IMR-90 (cell line): ENCODE data around the gene PXYLP1. TPM values are rescaled to one million over a fixed set of nuclear protein-coding genes. Genes with fewer than 3 reads are reported as not detected.

ENCODE experiments used
- ATAC-seq: fragments of 200-7000 bp; cut with Tn5 transposase; 2 replicates; pipeline ENCODE4 v1.9.1; 2020; ENCODE audit warnings: low read depth, mild to moderate bottlenecking, moderate library complexity
- BruUV-seq: library from RNA; stranded (reverse); fragments of 400-500 nt; replicated peaks from 2 replicates; lab custom pipeline; 2021; lab: Mats Ljungman, UMichigan
- CTCF ChIA-PET: fragments of 300-600 bp; formaldehyde crosslinking; extraction: SDS; loops from one replicate; lab custom pipeline; 2021; ENCODE audit warnings: antibody characterized with exemption; lab: Yijun Ruan, JAX
- POLR2A ChIA-PET: fragments of 300-600 bp; sonication (Branson Sonifier 250); formaldehyde crosslinking; loops from one replicate; lab custom pipeline; 2022; ENCODE audit warnings: antibody characterized with exemption; ENCODE audit not compliant: unreplicated experiment; lab: Charles Lee
- DNase-seq: peaks from one replicate; pipeline ENCODE4 v3.0.0; 2013
- H2AFZ ChIP-seq: replicated peaks from 2 replicates; pipeline ENCODE3; 2013; ENCODE audit warnings: low read length, mild to moderate bottlenecking; ENCODE audit not compliant: poor library complexity
- H2AK5ac ChIP-seq: 2 replicates; pipeline ENCODE4 v1.6.1; 2013; ENCODE audit warnings: low read depth, low read length, inconsistent platforms
- H2AK9ac ChIP-seq: replicated peaks from 2 replicates; pipeline ENCODE3; 2013; ENCODE audit warnings: mild to moderate bottlenecking, low read depth, low read length, moderate library complexity; ENCODE audit not compliant: poor library complexity
- H2BK120ac ChIP-seq: 2 replicates; pipeline ENCODE4 v1.6.1; 2013; ENCODE audit warnings: low read depth, low read length, inconsistent platforms
- H2BK15ac ChIP-seq: 3 replicates; pipeline ENCODE4 v1.6.1; 2013; ENCODE audit warnings: low read depth, low read length, inconsistent platforms
- H2BK20ac ChIP-seq: 2 replicates; pipeline ENCODE4 v1.6.1; 2013; ENCODE audit warnings: low read depth, mild to moderate bottlenecking, inconsistent platforms, low read length, moderate library complexity
- H2BK5ac ChIP-seq: 2 replicates; pipeline ENCODE4 v1.6.1; 2013; ENCODE audit warnings: mild to moderate bottlenecking, low read depth, low read length, inconsistent platforms; ENCODE audit not compliant: poor library complexity, severe bottlenecking
- H3K14ac ChIP-seq: replicated peaks from 2 replicates; pipeline ENCODE4 v1.6.1; 2013; ENCODE audit warnings: low read depth, low read length, inconsistent platforms
- H3K18ac ChIP-seq: 2 replicates; pipeline ENCODE4 v1.6.1; 2013; ENCODE audit warnings: low read depth, low read length, control low read depth
- H3K23ac ChIP-seq: 2 replicates; pipeline ENCODE4 v1.6.1; 2013; ENCODE audit warnings: low read depth, low read length, inconsistent platforms
- H3K27ac ChIP-seq: 2 replicates; pipeline ENCODE4 v1.5.1; 2013; ENCODE audit warnings: mild to moderate bottlenecking, control low read depth, low read length; ENCODE audit not compliant: insufficient read depth
- H3K27me3 ChIP-seq: 2 replicates; pipeline ENCODE4 v1.6.1; 2013; ENCODE audit warnings: low read length; ENCODE audit not compliant: control insufficient read depth, insufficient read depth
- H3K36me3 ChIP-seq: 2 replicates; pipeline ENCODE4 v1.6.1; 2013; ENCODE audit warnings: low read length, mixed read lengths; ENCODE audit not compliant: control insufficient read depth, insufficient read depth
- H3K4ac ChIP-seq: 2 replicates; pipeline ENCODE4 v1.6.1; 2013; ENCODE audit warnings: low read depth, low read length, inconsistent platforms
- H3K4me1 ChIP-seq: 2 replicates; pipeline ENCODE4 v1.6.1; 2013; ENCODE audit warnings: low read length, mixed read lengths; ENCODE audit not compliant: control insufficient read depth, insufficient read depth
- H3K4me2 ChIP-seq: 2 replicates; pipeline ENCODE4 v1.6.1; 2013; ENCODE audit warnings: low read depth, mild to moderate bottlenecking, control low read depth, low read length, moderate library complexity
- H3K4me3 ChIP-seq: 2 replicates; pipeline ENCODE4 v1.5.1; 2013; ENCODE audit warnings: low read depth, mild to moderate bottlenecking, control low read depth, low read length, moderate library complexity; ENCODE audit not compliant: insufficient read depth
- H3K56ac ChIP-seq: 2 replicates; pipeline ENCODE4 v1.6.1; 2013; ENCODE audit warnings: low read length, inconsistent platforms; ENCODE audit not compliant: insufficient read depth; ENCODE audit errors: extremely low read depth
- H3K79me1 ChIP-seq, 2 experiments: 2 replicates each; pipeline ENCODE4 v1.6.1; 2013; ENCODE audit warnings: low read length in 2 of 2, inconsistent platforms in 1 of 2, low read depth in 1 of 2
- H3K9ac ChIP-seq: 2 replicates; pipeline ENCODE4 v1.6.1; 2013; ENCODE audit warnings: low read depth, low read length, control low read depth
- H3K9me1 ChIP-seq: 2 replicates; pipeline ENCODE4 v1.6.1; 2013; ENCODE audit warnings: low read length, inconsistent platforms; ENCODE audit not compliant: insufficient read depth
- H3K9me3 ChIP-seq: 2 replicates; pipeline ENCODE4 v1.6.1; 2013; ENCODE audit warnings: low read length; ENCODE audit not compliant: control insufficient read depth, insufficient read depth
- H4K20me1 ChIP-seq: 2 replicates; pipeline ENCODE4 v1.6.1; 2013; ENCODE audit warnings: low read length, inconsistent platforms; ENCODE audit not compliant: insufficient read depth
- H4K5ac ChIP-seq: 2 replicates; pipeline ENCODE4 v1.6.1; 2013; ENCODE audit warnings: mild to moderate bottlenecking, low read depth, low read length, control low read depth
- H4K8ac ChIP-seq, 2 experiments: 2 replicates each; pipeline ENCODE4 v1.6.1; 2013; ENCODE audit warnings: low read depth in 2 of 2, low read length in 2 of 2, control low read depth in 1 of 2, inconsistent platforms in 1 of 2
- H4K91ac ChIP-seq: 2 replicates; pipeline ENCODE4 v1.6.1; 2013; ENCODE audit warnings: low read depth, low read length, inconsistent platforms; ENCODE audit not compliant: insufficient read depth
- CEBPB ChIP-seq: IDR thresholded peaks from 2 replicates; pipeline ENCODE4 v1.6.1; 2012; ENCODE audit warnings: low read depth, low read length, improper control_type of control experiment
- RCOR1 ChIP-seq: IDR thresholded peaks from 2 replicates; pipeline ENCODE4 v1.6.1; 2012; ENCODE audit warnings: mild to moderate bottlenecking, low read length, improper control_type of control experiment; ENCODE audit not compliant: insufficient replicate concordance
- WGBS, 2 experiments: methylation state at CpG; one replicate each; pipeline versions ENCODE4 v1.1.5 to v1.1.7; 2013; ENCODE audit warnings: missing lambda C conversion rate in 2 of 2; ENCODE audit not compliant: insufficient read length in 1 of 2; ENCODE audit errors: extremely low coverage in 2 of 2; 5-methylcytosine and 5-hydroxymethylcytosine counted together
- dilution Hi-C: fragments of 300-500 bp; cut with HindIII; formaldehyde crosslinking; loops from one replicate; pipeline ENCODE4 v1.14.3; 2018; ENCODE audit warnings: low sequenced_read_pairs; ENCODE audit not compliant: unreplicated experiment
- in situ Hi-C: fragments of 300-500 bp; cut with MboI; formaldehyde crosslinking; loops from 3 replicates; pipeline ENCODE4 v1.14.3; 2019; ENCODE audit warnings: low sequenced_read_pairs, inconsistent platforms, mixed read lengths
- intact Hi-C: fragments of 100-400 bp; cut with micrococcal nuclease; formaldehyde crosslinking; loops from 2 replicates; pipeline ENCODE4 v1.10.0; 2022
- polyA plus RNA-seq, 3 experiments: library from polyadenylated mRNA; depleted of rRNA; stranded (reverse); fragments of >200 nt; gene quantifications; 2 replicates each; pipeline ENCODE4 v1.2.3, GENCODE V29; 2012; ENCODE audit warnings: low replicate concordance in 1 of 3
- total RNA-seq: library from RNA; depleted of rRNA; stranded (reverse); fragments of >200 nt; gene quantifications from 2 replicates; pipeline ENCODE4 v1.2.3, GENCODE V29; 2012

PXYLP1 gene
- total and polyA plus RNA-seq, 2 of the 4 experiments (the other 2 are of a cell fraction): 11.7 to 15.6 TPM

GRCh38 chr3:141278196-141279076 is 46.8 kb downstream of the PXYLP1 start:
- Histone ChIP-seq H3K9me3 (no peaks in the 10 kb centered on the region), H4K20me1 (no peaks in the 10 kb centered on the region), H3K4me2 (no peak overlapping the region), H3K79me1 (no peaks in the 10 kb centered on the region; a peak in 1 of 4 replicates), H4K5ac (no peak overlapping the region), H2BK120ac (no peak overlapping the region), H3K4me3 (no peak overlapping the region), H2BK15ac (no peak overlapping the region), H3K9me1 (peaks cover 5% of the 10 kb centered on the region), H3K56ac (no peak overlapping the region), H3K27me3 (no peaks in the 10 kb centered on the region), H2BK20ac (no peak overlapping the region), H2AFZ (no peak overlapping the region), H3K23ac (no peak overlapping the region), H3K18ac (no peak overlapping the region), H3K27ac (no peak overlapping the region), H4K8ac (no peak overlapping the region), H3K14ac (no peak overlapping the region), H2BK5ac (no peak overlapping the region), H2AK9ac (no peak overlapping the region), H3K4me1 (peaks cover 12% of the 10 kb centered on the region), H4K91ac (no peak overlapping the region; the same call in 1 of the 2 replicates), H3K4ac (no peak overlapping the region), H3K9ac (no peak overlapping the region), H2AK5ac (0 out of 2 replicates have a peak overlapping the region, but pooled peaks have one; percentile 35), H3K36me3 (no peaks in the 10 kb centered on the region)
- in situ Hi-C loops: no loop called here
- 96% methylated on average over 8 of the region's 17 CpGs; no CpG with 5 or more reads in 1 of the 2 experiments for WGBS, 2 experiments
- dilution Hi-C loops: no loop called here
- intact Hi-C loops: loop anchor here (1.0 kb wide), 1 partner anchor 47 kb away; the partner anchor contains the start of gene PXYLP1
- ChIA-PET POLR2A (no interaction called here), CTCF (interaction anchor here (1.4 to 1.6 kb wide), 2 partner anchors 47 kb away, joined by 4 to 6 read pairs; partner anchors contain the start of gene PXYLP1)
- TF ChIP-seq RCOR1 (no peak), CEBPB (peak; percentile 3; the same call in 1 of the 2 replicates)
- no TSS peak for BruUV-seq
- no peak for DNase-seq
- ATAC-seq: no peak
